Measurements from ENCODE around the gene KLRD1.

DNA sequence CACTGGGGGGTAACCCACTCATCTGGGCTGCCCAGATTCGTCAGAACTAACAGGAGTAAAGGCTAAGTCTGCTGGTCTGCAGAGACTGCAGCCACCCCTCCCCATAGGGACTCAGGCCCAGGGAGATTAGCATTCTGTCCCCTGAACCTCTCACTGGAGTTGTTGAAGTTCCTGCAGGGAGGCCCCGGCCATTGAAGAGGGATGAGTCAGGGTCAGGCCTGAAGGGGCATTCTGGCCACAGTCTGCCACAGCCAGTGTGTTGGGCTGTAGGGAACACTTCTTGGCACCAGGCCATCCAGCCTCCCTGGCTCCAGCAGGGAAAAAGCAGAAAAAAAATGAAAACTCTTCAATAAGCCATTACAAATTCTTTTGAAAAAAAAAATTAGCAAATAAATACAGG is 46.8 kb downstream of the KLRD1 start:
- TF ChIP-seq, protein P1, sequence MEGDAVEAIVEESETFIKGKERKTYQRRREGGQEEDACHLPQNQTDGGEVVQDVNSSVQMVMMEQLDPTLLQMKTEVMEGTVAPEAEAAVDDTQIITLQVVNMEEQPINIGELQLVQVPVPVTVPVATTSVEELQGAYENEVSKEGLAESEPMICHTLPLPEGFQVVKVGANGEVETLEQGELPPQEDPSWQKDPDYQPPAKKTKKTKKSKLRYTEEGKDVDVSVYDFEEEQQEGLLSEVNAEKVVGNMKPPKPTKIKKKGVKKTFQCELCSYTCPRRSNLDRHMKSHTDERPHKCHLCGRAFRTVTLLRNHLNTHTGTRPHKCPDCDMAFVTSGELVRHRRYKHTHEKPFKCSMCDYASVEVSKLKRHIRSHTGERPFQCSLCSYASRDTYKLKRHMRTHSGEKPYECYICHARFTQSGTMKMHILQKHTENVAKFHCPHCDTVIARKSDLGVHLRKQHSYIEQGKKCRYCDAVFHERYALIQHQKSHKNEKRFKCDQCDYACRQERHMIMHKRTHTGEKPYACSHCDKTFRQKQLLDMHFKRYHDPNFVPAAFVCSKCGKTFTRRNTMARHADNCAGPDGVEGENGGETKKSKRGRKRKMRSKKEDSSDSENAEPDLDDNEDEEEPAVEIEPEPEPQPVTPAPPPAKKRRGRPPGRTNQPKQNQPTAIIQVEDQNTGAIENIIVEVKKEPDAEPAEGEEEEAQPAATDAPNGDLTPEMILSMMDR (conservative IDR thresholded peaks at IDR 0.05; ENCODE audit: low read depth, low read length) = no peak
- TF ChIP-seq EZH2phosphoT487 (IDR thresholded peaks at IDR 0.05; ENCODE audit: borderline replicate concordance, low read length) = no peak
